Calu3 (cell line): ENCODE data around the gene TCF20. TPM values are rescaled to one million over a fixed set of nuclear protein-coding genes. Genes with fewer than 3 reads are reported as not detected.
A peak's percentile ranks its signal among the peaks of the same experiment; 100 is the strongest.

ENCODE experiments used
- BruUV-seq: library from RNA; stranded (reverse); fragments of 400-500 nt; replicated peaks from 2 replicates; lab custom pipeline; 2021; lab: Mats Ljungman, UMichigan
- CTCF ChIA-PET: fragments of 300-600 bp; sonication (Branson Sonifier 250); formaldehyde crosslinking; loops from one replicate; lab custom pipeline; 2022; ENCODE audit warnings: antibody characterized with exemption; lab: Charles Lee
- DNase-seq: peaks from one replicate; pipeline ENCODE4 v3.0.0; 2022
- H3K27ac Mint-ChIP-seq: one replicate; pipeline ENCODE4 v1.8.0; 2022; ENCODE audit warnings: mixed read lengths; ENCODE audit not compliant: unreplicated experiment
- H3K27me3 Mint-ChIP-seq: one replicate; pipeline ENCODE4 v1.8.0; 2022; ENCODE audit warnings: mixed read lengths; ENCODE audit not compliant: unreplicated experiment
- H3K36me3 Mint-ChIP-seq: one replicate; pipeline ENCODE4 v1.8.0; 2022; ENCODE audit warnings: mild to moderate bottlenecking, moderate library complexity, mixed read lengths; ENCODE audit not compliant: insufficient read depth, unreplicated experiment
- H3K4me1 Mint-ChIP-seq: one replicate; pipeline ENCODE4 v1.8.0; 2022; ENCODE audit warnings: mild to moderate bottlenecking, low read depth, mixed read lengths; ENCODE audit not compliant: unreplicated experiment
- H3K4me3 Mint-ChIP-seq: one replicate; pipeline ENCODE4 v1.8.0; 2022; ENCODE audit warnings: mild to moderate bottlenecking, low read depth, moderate library complexity, mixed read lengths; ENCODE audit not compliant: unreplicated experiment
- H3K9me3 Mint-ChIP-seq: one replicate; pipeline ENCODE4 v1.8.0; 2022; ENCODE audit warnings: low read depth, mixed read lengths; ENCODE audit not compliant: unreplicated experiment
- intact Hi-C: fragments of 100-400 bp; cut with micrococcal nuclease; formaldehyde crosslinking; loops from one replicate; pipeline ENCODE4 v1.10.0; 2022; ENCODE audit not compliant: unreplicated experiment
- total RNA-seq: library from RNA; stranded (reverse); gene quantifications from 2 replicates; pipeline ENCODE4 v1.2.3, GENCODE V29; 2022
- TF ChIP-seq, protein P1 (sequence below): fragments of 200-600 bp; IDR thresholded peaks from one replicate; pipeline ENCODE4 v1.8.0; 2022; ENCODE audit warnings: antibody characterized with exemption; ENCODE audit not compliant: unreplicated experiment

TCF20 gene
- total RNA-seq, 1 experiment from 2014 or later: 87.2 TPM

DNA sequence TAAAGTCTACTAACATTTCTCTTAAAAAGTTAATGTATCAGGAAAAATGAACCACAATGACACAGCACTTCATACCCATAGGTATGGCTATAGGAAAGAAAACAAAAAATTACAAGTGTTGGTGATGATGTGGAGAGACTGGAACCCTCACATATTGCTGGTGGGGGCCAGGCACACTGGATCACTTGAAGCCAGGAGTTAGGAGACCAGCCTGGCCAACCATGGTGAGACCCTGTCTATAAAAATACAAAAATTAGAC lies 26.7 kb downstream of the TCF20 start:
- BruUV-seq: no TSS peak
- DNase-seq: no peak
- intact Hi-C loops: no loop called here
- Mint-ChIP-seq H3K27me3 (no peaks in the 10 kb centered on the region), H3K4me1 (no peaks in the 10 kb centered on the region), H3K27ac (no peak overlapping the region), H3K36me3 (peaks cover 11% of the 10 kb centered on the region), H3K9me3 (no peaks in the 10 kb centered on the region), H3K4me3 (no peak overlapping the region)
- TF ChIP-seq, protein P1, sequence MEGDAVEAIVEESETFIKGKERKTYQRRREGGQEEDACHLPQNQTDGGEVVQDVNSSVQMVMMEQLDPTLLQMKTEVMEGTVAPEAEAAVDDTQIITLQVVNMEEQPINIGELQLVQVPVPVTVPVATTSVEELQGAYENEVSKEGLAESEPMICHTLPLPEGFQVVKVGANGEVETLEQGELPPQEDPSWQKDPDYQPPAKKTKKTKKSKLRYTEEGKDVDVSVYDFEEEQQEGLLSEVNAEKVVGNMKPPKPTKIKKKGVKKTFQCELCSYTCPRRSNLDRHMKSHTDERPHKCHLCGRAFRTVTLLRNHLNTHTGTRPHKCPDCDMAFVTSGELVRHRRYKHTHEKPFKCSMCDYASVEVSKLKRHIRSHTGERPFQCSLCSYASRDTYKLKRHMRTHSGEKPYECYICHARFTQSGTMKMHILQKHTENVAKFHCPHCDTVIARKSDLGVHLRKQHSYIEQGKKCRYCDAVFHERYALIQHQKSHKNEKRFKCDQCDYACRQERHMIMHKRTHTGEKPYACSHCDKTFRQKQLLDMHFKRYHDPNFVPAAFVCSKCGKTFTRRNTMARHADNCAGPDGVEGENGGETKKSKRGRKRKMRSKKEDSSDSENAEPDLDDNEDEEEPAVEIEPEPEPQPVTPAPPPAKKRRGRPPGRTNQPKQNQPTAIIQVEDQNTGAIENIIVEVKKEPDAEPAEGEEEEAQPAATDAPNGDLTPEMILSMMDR: no peak
- CTCF ChIA-PET: no interaction called here

DNA sequence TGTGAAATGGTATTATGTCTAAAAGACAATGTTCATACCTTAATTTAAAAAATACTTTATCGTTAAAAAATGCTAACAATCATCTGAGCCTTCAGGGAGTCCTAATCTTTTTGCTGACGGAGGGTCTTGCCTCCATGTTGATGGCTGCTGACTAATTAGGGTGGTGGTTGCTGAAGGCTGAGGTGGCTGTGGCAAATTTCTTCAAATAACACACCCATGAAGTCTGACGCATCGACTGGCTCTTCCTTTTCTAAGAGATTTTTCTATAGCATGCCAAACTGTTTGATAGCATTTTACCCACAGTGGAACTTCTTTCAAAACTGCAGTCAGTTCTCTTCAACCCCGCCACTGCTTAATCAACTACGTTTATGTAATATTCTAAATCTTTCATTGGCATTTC lies 33.6 kb downstream of the TCF20 start:
- BruUV-seq: no TSS peak
- Mint-ChIP-seq H3K4me3 (no peak overlapping the region), H3K27me3 (no peaks in the 10 kb centered on the region), H3K4me1 (peaks cover 22% of the 10 kb centered on the region), H3K27ac (peak overlapping the region; percentile 20), H3K36me3 (peaks cover 5% of the 10 kb centered on the region), H3K9me3 (peaks cover 5% of the 10 kb centered on the region)
- TF ChIP-seq, protein P1: no peak
- no peak for DNase-seq
- intact Hi-C loops: no loop called here
- CTCF ChIA-PET: no interaction called here

DNA sequence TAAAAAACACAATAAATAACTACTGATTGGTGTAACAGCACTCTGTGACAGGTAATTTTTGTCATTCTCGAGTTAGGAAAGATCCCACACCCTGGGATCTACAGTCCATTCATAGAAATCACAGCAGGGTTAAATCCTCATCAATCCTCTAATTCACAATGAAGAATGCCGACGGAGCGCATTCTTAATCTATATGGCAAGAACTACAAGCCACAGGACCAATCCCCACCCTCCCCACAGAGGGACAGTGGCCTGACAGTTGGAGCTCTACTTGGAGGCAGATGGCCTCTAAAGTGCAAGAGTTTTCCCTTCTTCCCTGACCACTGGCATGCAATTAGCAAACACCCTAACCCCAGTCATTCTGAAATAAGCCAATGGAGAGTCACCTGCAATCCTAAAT lies 34.2 kb downstream of the TCF20 start:
- Mint-ChIP-seq H3K4me3 (no peak overlapping the region), H3K27ac (no peak overlapping the region), H3K4me1 (peaks cover 24% of the 10 kb centered on the region), H3K9me3 (peaks cover 5% of the 10 kb centered on the region), H3K27me3 (no peaks in the 10 kb centered on the region), H3K36me3 (peaks cover 6% of the 10 kb centered on the region)
- no peak for DNase-seq
- TF ChIP-seq, protein P1: no peak
- intact Hi-C loops: no loop called here
- CTCF ChIA-PET: no interaction called here
- BruUV-seq: no TSS peak

DNA sequence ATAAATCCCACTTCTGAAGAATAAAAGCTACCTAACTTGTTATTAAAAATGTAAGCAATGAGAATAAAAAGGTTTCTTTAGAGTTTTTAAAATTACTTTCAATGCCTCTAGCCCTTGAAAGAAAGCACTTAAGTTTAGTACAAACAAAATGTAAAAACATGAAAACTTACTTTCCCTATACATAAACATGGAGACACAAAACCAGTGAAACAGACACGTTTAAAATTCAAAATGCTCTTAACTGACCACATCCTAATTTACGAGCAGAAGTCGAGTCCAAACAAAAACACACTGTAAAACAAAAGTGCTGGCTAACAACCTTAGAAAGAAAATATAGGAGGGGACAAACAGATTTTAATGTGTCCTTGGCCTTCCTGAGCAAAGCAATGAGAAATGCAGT lies 36.6 kb downstream of the TCF20 start:
- H3K36me3 Mint-ChIP-seq: peaks cover 6% of the 10 kb centered on the region
- H3K4me1 Mint-ChIP-seq: peaks cover 32% of the 10 kb centered on the region
- H3K27me3 Mint-ChIP-seq: no peaks in the 10 kb centered on the region
- TF ChIP-seq, protein P1: no peak
- CTCF ChIA-PET: no interaction called here
- H3K27ac Mint-ChIP-seq: no peak overlapping the region
- H3K4me3 Mint-ChIP-seq: no peak overlapping the region
- intact Hi-C loops: no loop called here
- DNase-seq: no peak
- no TSS peak for BruUV-seq
- peaks cover 5% of the 10 kb centered on the region for H3K9me3 Mint-ChIP-seq
